ENCODE data around the gene ZBTB2.

ZBTB2 gene

GRCh38 chr6:151414641-151415260, 23.4 kb upstream of the ZBTB2 start:
- no peak overlapping the region for H3K27ac ChIP-seq
- TF ChIP-seq ZFX (IDR thresholded peaks at IDR 0.05) (no peak), CTCF (conservative IDR thresholded peaks at IDR 0.05) (no peak)

DNA sequence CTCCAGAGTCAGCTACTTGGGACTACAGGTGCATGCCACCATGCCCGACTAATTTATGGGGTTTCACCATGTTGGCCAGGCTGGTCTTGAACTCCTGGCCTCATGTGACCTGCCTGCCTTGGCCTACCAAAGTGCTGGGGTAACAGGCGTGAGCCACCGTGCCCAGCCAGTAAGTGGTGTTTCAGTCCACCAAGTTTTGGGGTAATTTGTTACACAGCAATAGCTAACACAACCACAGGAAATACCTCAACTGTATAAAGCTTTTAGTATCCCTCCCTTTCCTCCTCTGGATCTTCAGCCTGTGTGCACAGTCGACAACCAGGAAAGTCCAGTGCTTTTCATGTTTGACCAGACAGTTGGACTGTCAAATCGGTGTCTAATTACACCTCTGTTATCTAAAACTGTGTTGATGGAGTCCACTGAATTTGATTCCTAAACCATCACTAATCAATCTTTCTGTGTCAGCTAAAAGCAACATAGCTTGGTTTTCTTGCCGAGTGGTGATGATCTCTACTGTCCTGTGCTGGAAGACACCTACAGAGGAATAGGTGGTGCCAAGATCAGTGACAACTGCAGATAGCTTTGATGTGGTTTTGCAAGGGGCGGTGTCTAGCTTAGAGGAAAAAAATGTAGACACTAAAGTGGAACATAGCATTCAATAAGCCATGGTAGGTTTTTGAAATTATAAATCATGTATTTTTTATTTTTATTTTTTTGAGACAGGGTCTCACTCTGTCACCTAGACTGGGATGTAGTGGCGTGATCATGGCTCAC, 22.2 kb upstream of the ZBTB2 start:
- TF ChIP-seq CTCF (conservative IDR thresholded peaks at IDR 0.05) (no peak), ZFX (IDR thresholded peaks at IDR 0.05) (no peak)
- H3K27ac ChIP-seq: no peak overlapping the region

GRCh38 chr6:151412909-151413308, 21.6 kb upstream of the ZBTB2 start:
- no peak overlapping the region for H3K27ac ChIP-seq
- TF ChIP-seq CTCF (conservative IDR thresholded peaks at IDR 0.05) (no peak), ZFX (IDR thresholded peaks at IDR 0.05) (no peak)

DNA sequence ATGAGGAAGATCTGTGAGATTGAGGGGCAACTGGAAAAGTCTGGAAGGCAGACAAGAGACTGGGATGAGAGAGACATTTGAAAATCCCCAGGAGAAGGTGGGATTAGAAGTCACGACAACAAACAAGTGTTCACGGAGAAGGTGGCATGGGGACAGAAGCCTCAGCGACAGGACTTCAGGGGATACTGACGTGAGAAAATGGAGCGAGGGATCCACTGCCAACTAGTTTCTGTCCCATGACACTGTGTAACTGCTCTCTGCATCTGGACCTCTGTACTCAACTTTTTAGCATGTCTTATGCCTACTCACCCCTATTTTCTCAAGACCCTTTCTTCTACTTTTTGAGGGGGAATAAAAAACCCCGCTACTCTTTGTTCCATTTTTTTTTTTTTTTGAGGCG, 18.3 kb upstream of the ZBTB2 start:
- no peak for TF ChIP-seq ZFX (IDR thresholded peaks at IDR 0.05)
- no peak for TF ChIP-seq CTCF (conservative IDR thresholded peaks at IDR 0.05)
- H3K27ac ChIP-seq: no peak overlapping the region

- TF ChIP-seq CTCF (conservative IDR thresholded peaks at IDR 0.05) (no peak), ZFX (IDR thresholded peaks at IDR 0.05) (no peak)
- no peak overlapping the region for H3K27ac ChIP-seq
Measured at GRCh38 chr6:151409260-151409659, 17.9 kb upstream of the ZBTB2 start.

- TF ChIP-seq ZFX (IDR thresholded peaks at IDR 0.05) (no peak), CTCF (conservative IDR thresholded peaks at IDR 0.05) (no peak)
- no peak overlapping the region for H3K27ac ChIP-seq
Measured at GRCh38 chr6:151408858-151409257, 17.5 kb upstream of the ZBTB2 start.

- no peak overlapping the region for H3K27ac ChIP-seq
Measured at GRCh38 chr6:151403919-151404308, 12.6 kb upstream of the ZBTB2 start.

More at GRCh38 chr6:151403919-151404308, 12.6 kb upstream of the ZBTB2 start:
- TF ChIP-seq CTCF (conservative IDR thresholded peaks at IDR 0.05): no peak
- TF ChIP-seq ZFX (IDR thresholded peaks at IDR 0.05): no peak
